Glutamatergic neuron (in vitro differentiated cells): ENCODE data around the gene RHOXF2. TPM values are rescaled to one million over a fixed set of nuclear protein-coding genes. Genes with fewer than 3 reads are reported as not detected.

Experiments
- DNase-seq: peaks from one replicate; pipeline ENCODE4 v3.0.0; 2022
- H3K27ac Mint-ChIP-seq: one replicate; pipeline ENCODE4 v1.8.0; 2020; ENCODE audit warnings: mild to moderate bottlenecking, mixed read lengths, inconsistent platforms; ENCODE audit not compliant: unreplicated experiment
- H3K27me3 Mint-ChIP-seq: one replicate; pipeline ENCODE4 v1.8.0; 2020; ENCODE audit warnings: mild to moderate bottlenecking, moderate library complexity, mixed read lengths, inconsistent platforms; ENCODE audit not compliant: unreplicated experiment
- H3K36me3 Mint-ChIP-seq: one replicate; pipeline ENCODE4 v1.8.0; 2020; ENCODE audit warnings: mild to moderate bottlenecking, mixed read lengths, inconsistent platforms; ENCODE audit not compliant: unreplicated experiment
- H3K4me1 Mint-ChIP-seq: one replicate; pipeline ENCODE4 v1.8.0; 2020; ENCODE audit warnings: mild to moderate bottlenecking, low read depth, mixed read lengths, inconsistent platforms; ENCODE audit not compliant: unreplicated experiment
- H3K4me3 Mint-ChIP-seq: one replicate; pipeline ENCODE4 v1.8.0; 2020; ENCODE audit warnings: mild to moderate bottlenecking, mixed read lengths, inconsistent platforms; ENCODE audit not compliant: unreplicated experiment
- H3K9me3 Mint-ChIP-seq: one replicate; pipeline ENCODE4 v1.8.0; 2020; ENCODE audit warnings: mild to moderate bottlenecking, moderate library complexity, mixed read lengths, inconsistent platforms; ENCODE audit not compliant: unreplicated experiment
- CTCF ChIP-seq: fragments of 200-600 bp; sonication (generic); IDR thresholded peaks from one replicate; pipeline ENCODE4 v1.5.0; 2021; ENCODE audit not compliant: partially characterized antibody, unreplicated experiment
- total RNA-seq: library from RNA; stranded (reverse); fragmentation: NEBNext Ultra II Directional; extraction: Animal tissue kit (Norgen Biotek cat#: 25700); gene quantifications from one replicate; pipeline ENCODE4 v1.2.1, GENCODE V29; 2021; ENCODE audit not compliant: unreplicated experiment

RHOXF2 gene
- total RNA-seq, 1 donor from 2014 or later, result not detected

DNA sequence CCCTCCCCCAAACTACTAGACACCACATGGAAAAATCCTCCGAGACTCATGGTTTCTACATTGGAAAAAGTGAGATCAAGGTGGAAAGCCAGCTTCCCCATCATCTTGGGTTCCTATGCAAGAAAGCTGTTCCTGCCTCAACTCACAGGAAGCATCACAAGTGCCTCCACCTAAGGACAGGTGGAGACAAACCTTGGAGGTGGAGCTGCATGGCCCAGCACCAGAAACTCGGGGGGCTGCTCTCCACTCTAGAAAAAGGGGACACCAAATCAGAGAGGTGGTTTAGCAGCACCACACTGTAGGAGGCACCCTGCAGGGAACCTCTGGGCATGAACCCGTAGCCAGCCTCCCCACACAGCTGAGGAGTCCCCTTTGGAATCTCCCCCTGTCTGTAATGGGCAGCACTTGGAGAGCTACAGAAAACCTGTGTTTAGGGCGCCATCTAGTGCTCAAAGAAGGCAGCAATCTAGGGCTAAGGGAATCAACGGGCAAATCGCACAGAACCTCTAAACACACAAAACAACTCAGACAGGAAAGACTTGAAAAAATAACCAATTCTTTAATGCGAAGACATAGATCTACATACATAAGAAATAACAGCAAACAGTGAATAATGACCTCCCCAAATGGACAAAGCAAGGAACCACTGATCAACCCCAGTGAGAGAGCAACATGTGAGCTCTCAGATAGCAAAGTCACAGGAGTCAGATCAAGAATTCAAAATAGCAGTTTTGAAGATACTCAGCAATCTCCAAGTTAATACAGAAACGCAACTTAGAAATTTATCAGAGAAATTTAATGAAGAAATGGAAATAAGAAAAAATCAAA is 55.2 kb downstream of the RHOXF2 start:
- H3K9me3 Mint-ChIP-seq, result peaks cover 2% of the 10 kb centered on the region

More for the DNA sequence above, 55.2 kb downstream of the RHOXF2 start:
- H3K36me3 Mint-ChIP-seq, result no peaks in the 10 kb centered on the region
- H3K27ac Mint-ChIP-seq, result no peak overlapping the region
- no peaks in the 10 kb centered on the region for H3K4me1 Mint-ChIP-seq
- peak; percentile 38 for TF ChIP-seq CTCF
- H3K4me3 Mint-ChIP-seq, result no peak overlapping the region
- H3K27me3 Mint-ChIP-seq, result no peaks in the 10 kb centered on the region
- DNase-seq, result peak; percentile 59

Other genes starting within 250 kb of the RHOXF2 start
- 7.8 TPM for gene NKAP, start 214.9 kb upstream of the RHOXF2 start, total RNA-seq
- gene RHOXF2B, start 80.9 kb upstream of the RHOXF2 start, total RNA-seq, result not detected
- 0.98 TPM for gene RHOXF1, start 42.7 kb upstream of the RHOXF2 start, total RNA-seq
- gene ZBTB33, start 92.2 kb downstream of the RHOXF2 start, total RNA-seq, result 24.3 TPM
- 7.6 TPM for gene TMEM255A, start 152.8 kb downstream of the RHOXF2 start, total RNA-seq
- gene ATP1B4, start 203.5 kb downstream of the RHOXF2 start, total RNA-seq, result not detected